T-helper 1 cell treated with Interleukin-12 subunit alpha and Interleukin-12 subunit beta and Interleukin-4 antibody, amounts not matched to agents 30 μg/mL and 1 μg/mL, for 36 hours (primary cell): ENCODE results near the gene RANBP3L.
"Not testable (repeated sequence)": the region's sequence is repeated elsewhere in the genome, so short reads cannot be mapped to it uniquely, and the experiment has no call there.

Experiments
- H3K27ac Mint-ChIP-seq: one replicate; pipeline ENCODE4 v1.8.0; 2021; ENCODE audit warnings: mild to moderate bottlenecking, mixed read lengths
- H3K27me3 Mint-ChIP-seq: one replicate; pipeline ENCODE4 v1.8.0; 2021; ENCODE audit warnings: low read depth, mixed read lengths
- H3K36me3 Mint-ChIP-seq: one replicate; pipeline ENCODE4 v1.8.0; 2021; ENCODE audit warnings: low read depth, mixed read lengths
- H3K4me1 Mint-ChIP-seq: one replicate; pipeline ENCODE4 v1.8.0; 2021; ENCODE audit warnings: low read depth, mixed read lengths
- H3K4me3 Mint-ChIP-seq: one replicate; pipeline ENCODE4 v1.8.0; 2021; ENCODE audit warnings: mild to moderate bottlenecking, moderate library complexity, mixed read lengths
- H3K9me3 Mint-ChIP-seq: one replicate; pipeline ENCODE4 v1.8.0; 2021; ENCODE audit warnings: mixed read lengths

Gene RANBP3L, protein sequence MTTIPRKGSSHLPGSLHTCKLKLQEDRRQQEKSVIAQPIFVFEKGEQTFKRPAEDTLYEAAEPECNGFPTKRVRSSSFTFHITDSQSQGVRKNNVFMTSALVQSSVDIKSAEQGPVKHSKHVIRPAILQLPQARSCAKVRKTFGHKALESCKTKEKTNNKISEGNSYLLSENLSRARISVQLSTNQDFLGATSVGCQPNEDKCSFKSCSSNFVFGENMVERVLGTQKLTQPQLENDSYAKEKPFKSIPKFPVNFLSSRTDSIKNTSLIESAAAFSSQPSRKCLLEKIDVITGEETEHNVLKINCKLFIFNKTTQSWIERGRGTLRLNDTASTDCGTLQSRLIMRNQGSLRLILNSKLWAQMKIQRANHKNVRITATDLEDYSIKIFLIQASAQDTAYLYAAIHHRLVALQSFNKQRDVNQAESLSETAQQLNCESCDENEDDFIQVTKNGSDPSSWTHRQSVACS

DNA sequence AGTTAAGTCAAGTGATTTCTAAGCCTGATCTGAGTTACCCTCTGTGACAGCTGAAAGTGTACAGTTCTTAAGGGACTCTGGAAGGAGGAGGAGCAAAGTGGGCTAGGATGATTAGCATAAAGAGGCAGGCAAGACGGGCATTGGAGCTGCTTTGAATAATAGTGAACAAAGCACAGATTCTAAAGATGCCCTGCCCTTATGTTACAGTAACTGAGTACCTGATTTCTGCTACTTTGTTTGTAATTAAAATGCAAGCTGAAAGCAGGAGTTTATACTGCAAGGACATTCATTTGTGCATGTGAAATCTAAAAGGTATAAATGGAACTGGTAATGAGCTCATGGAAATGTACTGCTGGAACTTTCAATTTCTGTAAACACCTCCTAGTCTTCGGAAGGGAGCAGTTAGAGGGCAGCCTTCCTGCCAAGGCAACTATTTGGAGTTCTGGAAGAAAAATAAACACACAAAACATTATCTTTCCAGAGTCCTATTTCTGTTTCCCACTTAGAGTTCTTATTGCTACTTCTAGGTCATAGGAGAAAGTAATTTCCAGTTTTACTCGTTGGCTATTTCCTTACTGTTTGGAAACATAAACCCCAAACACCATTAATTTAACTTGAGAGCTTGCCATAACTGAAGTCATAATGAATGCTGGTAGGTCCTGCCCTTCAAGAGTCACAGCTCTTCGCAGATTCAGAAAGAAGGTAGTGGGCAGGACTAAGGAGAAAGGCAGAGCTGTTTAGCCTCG is at the start of gene RANBP3L:
Gene RANBP3L, minus strand, starts transcription at position 45 of the 746 bp plus-strand sequence. CDS start 486 bp downstream, outside the sequence.
- Mint-ChIP-seq H3K9me3 (no peaks in the 10 kb centered on the region), H3K4me3 (no peak within 1 kb of the TSS), H3K36me3 (no peaks in the 10 kb centered on the region), H3K27me3 (peaks cover 3% of the 10 kb centered on the region), H3K27ac (no peak within 1 kb of the TSS), H3K4me1 (peaks cover 1% of the 10 kb centered on the region)

DNA sequence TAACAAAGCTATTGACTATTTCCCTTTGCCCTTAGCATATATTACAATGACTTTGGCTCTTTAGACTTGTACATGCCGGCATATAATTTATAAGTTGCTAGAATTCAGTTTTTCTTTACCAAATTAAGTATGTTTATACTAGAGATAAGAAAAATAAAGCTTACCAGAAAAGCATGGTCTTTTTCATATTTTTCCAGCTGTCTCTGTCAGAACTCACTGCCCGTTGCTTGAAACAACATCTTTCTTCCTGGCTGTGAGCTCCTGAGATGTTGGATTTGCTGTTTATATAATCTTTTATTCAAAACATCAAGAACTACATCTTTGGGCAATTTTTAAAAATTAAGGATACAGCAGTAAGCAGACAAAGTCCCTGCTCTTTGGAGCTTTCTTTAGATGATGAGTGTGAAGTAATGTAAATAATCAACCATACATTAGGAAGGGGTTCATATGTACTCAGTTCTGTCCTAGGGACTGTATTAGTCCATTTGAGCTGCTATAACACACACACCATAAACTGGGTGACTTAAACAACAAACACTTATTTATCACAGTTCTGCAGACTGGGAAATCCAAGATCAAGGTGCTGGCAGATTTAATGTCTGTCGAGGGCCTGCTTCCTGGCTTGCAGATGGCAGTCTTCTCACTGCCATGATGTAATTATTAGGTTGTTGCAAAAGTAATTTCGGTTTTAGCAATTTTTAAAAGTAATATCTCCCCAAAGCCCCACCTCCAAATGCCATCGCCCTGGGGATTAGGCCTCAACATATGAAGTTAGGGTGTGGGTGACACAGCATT is 45.4 kb upstream of the RANBP3L start:
- no peaks in the 10 kb centered on the region for H3K36me3 Mint-ChIP-seq
- H3K4me1 Mint-ChIP-seq, result no peaks in the 10 kb centered on the region
- peaks cover 19% of the 10 kb centered on the region for H3K27me3 Mint-ChIP-seq
- H3K4me3 Mint-ChIP-seq, result no peak overlapping the region
- no peaks in the 10 kb centered on the region for H3K9me3 Mint-ChIP-seq
- no peak overlapping the region for H3K27ac Mint-ChIP-seq

DNA sequence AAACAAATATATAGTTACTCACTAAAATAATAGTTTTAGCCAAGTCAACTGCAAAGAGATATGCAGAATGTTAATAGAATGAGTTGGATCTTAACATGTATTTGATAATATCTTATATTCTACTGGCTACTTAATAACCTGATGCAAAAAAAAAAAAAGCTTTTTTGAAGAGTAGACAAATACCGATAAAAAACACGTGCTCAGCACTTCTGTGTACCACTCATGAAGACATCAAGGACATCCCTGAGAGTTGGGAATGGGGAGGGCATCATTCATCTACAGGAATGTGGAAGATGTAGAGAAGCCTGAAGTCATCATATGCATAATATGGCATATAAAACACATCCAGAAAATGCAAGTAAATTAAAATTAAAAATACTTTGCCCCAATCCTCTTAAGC is 43.2 kb upstream of the RANBP3L start:
- no peak overlapping the region for H3K27ac Mint-ChIP-seq
- no peaks in the 10 kb centered on the region for H3K9me3 Mint-ChIP-seq
- H3K27me3 Mint-ChIP-seq, result peaks cover 23% of the 10 kb centered on the region
- no peaks in the 10 kb centered on the region for H3K4me1 Mint-ChIP-seq
- no peaks in the 10 kb centered on the region for H3K36me3 Mint-ChIP-seq
- H3K4me3 Mint-ChIP-seq, result no peak overlapping the region

DNA sequence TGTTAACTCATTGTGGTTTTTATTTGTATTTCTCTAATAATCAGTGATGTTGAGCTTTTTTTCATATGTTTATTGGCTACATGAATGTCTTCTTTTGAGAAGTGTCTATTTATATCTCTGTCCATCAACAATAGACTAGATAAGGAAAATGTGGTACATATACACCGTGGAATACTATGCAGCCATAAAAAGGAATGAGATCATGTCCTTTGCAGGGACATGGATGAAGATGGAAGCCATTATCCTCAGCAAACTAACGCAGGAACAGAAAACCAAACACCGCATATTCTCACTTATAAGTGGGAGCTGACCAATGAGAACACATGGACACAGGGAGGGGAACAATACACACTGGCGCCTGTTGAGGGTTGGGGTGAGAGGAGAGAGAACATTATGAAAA is 40.0 kb upstream of the RANBP3L start:
- not testable (repeated sequence) for H3K4me1 Mint-ChIP-seq, H3K4me3 Mint-ChIP-seq, H3K9me3 Mint-ChIP-seq, H3K36me3 Mint-ChIP-seq, H3K27ac Mint-ChIP-seq
- H3K27me3 Mint-ChIP-seq, result peaks cover 23% of the 10 kb centered on the region

DNA sequence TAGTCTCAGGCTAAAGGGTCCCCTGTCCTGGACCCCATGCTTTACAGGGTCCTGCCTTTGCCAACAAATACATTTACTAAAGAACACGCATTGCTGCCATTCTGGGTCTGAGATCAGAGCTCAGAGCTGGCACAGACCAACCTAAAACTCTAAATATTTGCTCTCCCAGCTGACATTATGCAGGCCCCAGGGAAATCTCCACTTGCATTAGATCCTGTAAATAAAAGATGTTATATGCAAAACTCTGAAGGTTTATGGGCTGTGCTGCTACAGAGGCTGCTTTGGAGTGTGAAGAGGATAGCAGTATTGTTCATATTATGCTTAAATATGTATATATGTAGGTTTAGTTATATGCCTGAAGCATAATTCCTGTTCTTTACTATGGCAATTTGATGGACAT is 35.9 kb upstream of the RANBP3L start:
- Mint-ChIP-seq H3K27ac (no peak overlapping the region), H3K4me1 (no peaks in the 10 kb centered on the region), H3K9me3 (no peaks in the 10 kb centered on the region), H3K27me3 (peaks cover 11% of the 10 kb centered on the region), H3K36me3 (no peaks in the 10 kb centered on the region), H3K4me3 (no peak overlapping the region)

DNA sequence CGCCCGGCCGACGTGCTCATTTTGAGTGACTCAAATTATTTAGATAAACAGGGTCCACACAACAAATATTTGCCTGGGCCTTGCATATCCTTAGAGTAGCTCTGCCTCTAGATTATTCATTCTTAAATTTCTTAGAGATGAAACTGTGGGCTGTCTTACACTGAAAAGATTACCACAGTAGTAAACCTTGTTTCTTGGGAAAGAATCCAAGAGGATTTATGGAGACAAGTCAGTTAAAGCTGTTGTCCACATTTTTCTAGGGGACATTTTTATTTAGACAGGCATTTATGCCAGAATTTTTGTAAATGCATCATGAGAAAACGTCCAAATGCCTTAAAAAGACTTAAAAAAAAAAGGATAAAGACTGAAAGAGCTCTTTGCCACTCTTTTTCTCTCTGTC is 32.6 kb upstream of the RANBP3L start:
- Mint-ChIP-seq H3K4me1 (no peaks in the 10 kb centered on the region), H3K27me3 (no peaks in the 10 kb centered on the region), H3K9me3 (no peaks in the 10 kb centered on the region), H3K36me3 (no peaks in the 10 kb centered on the region), H3K27ac (no peak overlapping the region), H3K4me3 (no peak overlapping the region)

DNA sequence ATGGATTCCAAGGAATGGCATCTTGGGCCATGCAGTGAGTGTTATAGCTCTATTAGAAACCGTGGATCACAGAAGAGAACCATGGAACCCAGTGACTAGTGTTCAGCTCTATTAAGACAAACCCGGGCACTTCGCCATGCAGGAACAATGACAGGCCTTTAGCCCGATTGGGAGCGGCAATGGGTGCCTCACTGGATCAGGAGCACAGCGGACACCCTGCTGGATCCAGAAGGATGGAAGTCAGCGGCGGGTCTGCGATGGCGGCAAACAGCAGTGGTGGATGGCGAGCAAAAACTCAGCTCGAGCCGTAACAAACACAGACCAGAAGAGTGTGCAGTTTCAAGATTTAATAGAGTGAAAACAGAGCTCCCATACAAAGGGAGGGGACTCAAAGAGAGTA is 31.0 kb upstream of the RANBP3L start:
- not testable (repeated sequence) for H3K27ac Mint-ChIP-seq, H3K36me3 Mint-ChIP-seq, H3K9me3 Mint-ChIP-seq, H3K4me1 Mint-ChIP-seq, H3K4me3 Mint-ChIP-seq, H3K27me3 Mint-ChIP-seq

DNA sequence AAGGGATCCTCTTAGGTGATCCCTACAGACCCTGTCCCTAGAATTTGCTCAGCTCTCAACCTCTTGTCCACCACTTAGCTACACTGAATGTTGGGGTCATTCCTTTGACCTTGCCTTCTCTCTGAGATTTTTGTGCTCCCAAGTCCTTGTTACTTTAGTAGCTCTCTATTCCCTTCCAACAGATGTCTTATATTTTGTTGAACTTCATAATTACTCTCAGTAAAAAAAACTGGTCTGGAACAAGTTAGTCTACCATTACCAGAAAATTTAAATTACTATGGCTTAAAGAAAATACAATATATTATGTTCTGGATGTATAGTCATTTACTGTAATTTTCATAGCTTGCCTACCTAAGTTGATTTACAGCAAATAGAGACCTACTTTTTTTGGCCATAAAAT is 23.5 kb upstream of the RANBP3L start:
- no peak overlapping the region for H3K4me3 Mint-ChIP-seq

DNA sequence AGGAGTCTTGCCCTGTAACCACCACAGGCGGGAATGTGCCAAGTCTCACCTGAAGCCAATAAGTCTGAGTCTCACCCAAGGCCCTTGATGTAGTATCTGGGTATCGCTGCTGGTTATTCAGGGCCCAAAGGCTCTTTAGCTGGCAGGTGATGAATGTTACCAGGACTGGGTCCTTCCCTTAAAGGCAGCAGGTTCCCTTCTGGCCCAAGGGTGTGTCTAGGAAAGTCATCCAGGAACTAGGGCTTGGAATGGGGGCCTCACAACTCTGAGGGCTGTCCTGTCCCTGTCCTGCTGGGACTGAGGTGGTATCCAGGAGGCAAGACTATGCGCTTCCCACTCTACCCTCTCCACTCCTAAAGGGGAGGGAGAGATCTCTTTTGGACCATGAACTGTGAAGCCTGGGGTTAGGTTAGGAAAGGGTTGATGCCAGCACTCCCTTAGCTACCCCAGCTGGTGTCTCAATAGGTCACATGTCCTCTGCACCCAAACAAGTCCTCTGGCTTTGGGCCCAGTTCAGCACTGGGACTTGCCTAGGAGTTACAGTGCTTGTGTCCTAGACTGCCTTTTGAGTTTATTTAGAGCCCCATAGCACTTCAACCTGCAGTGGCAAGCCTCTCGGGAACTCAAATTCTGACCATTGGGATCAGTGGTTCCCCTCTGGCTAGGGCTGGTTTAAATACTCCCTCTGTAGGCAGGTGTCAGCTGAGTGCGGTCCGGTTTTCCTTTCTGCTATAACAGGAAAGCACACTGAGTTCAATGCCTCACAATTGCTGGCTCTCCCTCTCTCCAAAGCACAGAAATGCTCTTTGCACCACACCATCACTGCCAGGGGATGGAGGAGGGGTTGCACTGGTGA is 22.5 kb upstream of the RANBP3L start:
- H3K36me3 Mint-ChIP-seq, result no peaks in the 10 kb centered on the region
- peaks cover 6% of the 10 kb centered on the region for H3K27me3 Mint-ChIP-seq
- no peak overlapping the region for H3K4me3 Mint-ChIP-seq
- H3K27ac Mint-ChIP-seq, result no peak overlapping the region
- H3K9me3 Mint-ChIP-seq, result no peaks in the 10 kb centered on the region
- H3K4me1 Mint-ChIP-seq, result no peaks in the 10 kb centered on the region

More for the DNA sequence above, 23.5 kb upstream of the RANBP3L start:
- Mint-ChIP-seq H3K4me1 (no peaks in the 10 kb centered on the region), H3K27me3 (no peaks in the 10 kb centered on the region), H3K9me3 (no peaks in the 10 kb centered on the region), H3K27ac (no peak overlapping the region), H3K36me3 (no peaks in the 10 kb centered on the region)

DNA sequence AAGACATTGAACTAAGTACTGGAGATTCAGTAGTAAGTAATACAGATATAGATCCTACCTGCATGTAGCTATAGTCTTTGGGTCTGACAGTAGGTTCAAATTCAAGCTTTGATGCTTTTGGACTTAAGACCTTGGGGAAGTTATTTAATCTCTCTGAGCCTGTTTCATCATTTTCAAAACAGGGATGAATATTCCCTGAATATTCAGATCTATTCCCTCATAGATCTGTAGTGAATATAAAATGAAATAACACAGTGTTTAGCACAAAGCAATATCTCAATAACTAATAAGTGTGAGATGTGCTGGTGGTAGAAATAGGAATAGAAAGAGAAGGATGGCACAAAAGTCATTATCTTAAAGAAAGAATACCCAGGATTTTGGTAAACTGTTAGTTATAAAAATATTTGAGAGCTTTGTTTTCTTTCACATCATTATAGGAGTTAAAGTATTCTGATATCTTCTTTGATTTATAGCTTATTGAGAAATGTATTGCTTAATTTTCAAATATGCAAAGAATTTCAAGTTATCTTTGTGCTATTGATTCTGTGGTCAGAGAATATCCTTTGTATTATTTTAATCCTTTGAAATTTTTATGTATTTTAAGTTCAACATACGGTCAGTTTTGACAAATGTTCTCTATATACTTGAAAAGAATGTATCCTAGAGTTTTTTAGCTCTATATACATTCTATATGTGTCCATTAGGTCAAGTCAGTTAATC is 11.4 kb upstream of the RANBP3L start:
- H3K9me3 Mint-ChIP-seq, result no peaks in the 10 kb centered on the region
- peaks cover 48% of the 10 kb centered on the region for H3K27me3 Mint-ChIP-seq
- H3K4me3 Mint-ChIP-seq, result no peak overlapping the region
- no peaks in the 10 kb centered on the region for H3K36me3 Mint-ChIP-seq
- no peak overlapping the region for H3K27ac Mint-ChIP-seq
- H3K4me1 Mint-ChIP-seq, result no peaks in the 10 kb centered on the region

DNA sequence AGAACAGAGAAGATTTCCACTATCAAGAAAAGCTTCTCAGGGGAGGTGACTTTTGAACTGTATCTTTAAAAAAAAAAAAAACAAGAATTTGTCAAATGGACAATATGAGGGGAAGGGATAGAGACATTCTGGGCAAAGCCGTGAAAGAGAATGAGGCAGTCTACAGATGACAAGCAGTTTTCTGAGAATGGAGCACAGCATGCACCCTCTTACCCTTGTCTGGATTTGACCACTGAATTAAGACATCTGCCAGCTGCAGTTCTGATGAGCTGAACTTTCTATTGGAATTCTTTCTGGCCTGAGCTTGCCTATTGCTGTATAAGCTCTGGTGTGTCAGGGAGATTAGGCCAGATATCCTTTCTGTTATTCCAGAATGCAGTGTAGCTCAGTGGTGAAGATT is 10.3 kb upstream of the RANBP3L start:
- Mint-ChIP-seq H3K27ac (no peak overlapping the region), H3K4me3 (no peak overlapping the region), H3K27me3 (peaks cover 46% of the 10 kb centered on the region), H3K9me3 (no peaks in the 10 kb centered on the region), H3K4me1 (no peaks in the 10 kb centered on the region), H3K36me3 (no peaks in the 10 kb centered on the region)

DNA sequence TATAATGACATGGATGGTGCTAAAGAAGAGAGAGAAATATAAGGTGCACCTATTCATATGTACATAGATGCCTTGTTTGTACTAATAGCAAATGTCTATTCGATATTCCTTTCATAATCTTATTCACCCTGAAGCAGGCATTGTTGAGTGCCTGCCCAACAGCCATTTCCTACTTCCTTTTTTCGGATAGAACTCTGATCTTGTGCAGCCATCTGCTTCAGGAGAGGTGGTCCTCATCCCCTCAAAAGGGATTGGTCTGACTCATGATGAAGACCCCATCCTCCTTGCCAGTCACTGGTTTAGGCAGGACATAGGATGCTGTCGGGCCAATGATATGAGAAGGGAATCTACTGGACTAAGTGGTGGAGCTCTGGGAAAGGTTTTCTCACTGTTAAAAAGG is 8.4 kb upstream of the RANBP3L start:
- Mint-ChIP-seq H3K4me1 (no peaks in the 10 kb centered on the region), H3K27me3 (peaks cover 35% of the 10 kb centered on the region), H3K36me3 (no peaks in the 10 kb centered on the region)

DNA sequence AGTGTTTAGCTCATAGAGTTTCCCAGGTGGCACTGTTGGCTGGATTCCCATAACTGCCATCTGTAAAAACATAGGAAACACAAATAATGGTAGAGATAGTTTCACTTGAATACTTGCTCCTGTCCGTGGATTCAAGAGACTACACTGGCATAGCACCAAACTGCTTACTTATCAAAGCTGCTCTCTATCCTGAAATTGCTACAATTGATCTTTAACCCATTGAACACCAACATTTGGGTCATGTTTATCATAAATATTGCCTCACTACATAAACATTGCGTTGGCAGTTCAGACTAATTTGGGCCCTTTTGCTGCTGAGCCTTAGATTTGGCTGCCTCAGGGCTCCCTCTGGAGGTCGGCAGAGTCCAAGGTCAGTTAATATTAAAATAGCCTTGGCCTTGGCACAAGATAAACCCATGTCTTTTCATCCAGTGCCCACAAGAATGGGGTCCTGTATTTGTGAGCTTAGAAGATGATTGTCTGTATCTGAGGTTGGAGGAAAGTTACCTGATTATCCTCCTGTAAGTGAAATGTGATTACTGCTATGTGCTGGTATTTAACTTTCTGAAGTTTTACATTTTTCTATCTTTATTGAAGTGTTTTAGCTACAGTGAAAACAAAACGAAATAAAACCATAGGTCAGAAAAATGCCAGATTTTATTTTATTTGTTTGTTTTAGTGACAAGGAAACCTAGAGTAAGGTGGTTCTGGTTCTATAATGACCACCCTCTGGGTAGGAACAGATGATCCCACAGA is 4.0 kb upstream of the RANBP3L start:
- peaks cover 19% of the 10 kb centered on the region for H3K27me3 Mint-ChIP-seq
- no peaks in the 10 kb centered on the region for H3K36me3 Mint-ChIP-seq
- H3K9me3 Mint-ChIP-seq, result no peaks in the 10 kb centered on the region
- no peak overlapping the region for H3K27ac Mint-ChIP-seq
- peaks cover 1% of the 10 kb centered on the region for H3K4me1 Mint-ChIP-seq
- no peak overlapping the region for H3K4me3 Mint-ChIP-seq

More for the DNA sequence above, 8.4 kb upstream of the RANBP3L start:
- H3K9me3 Mint-ChIP-seq, result no peaks in the 10 kb centered on the region
- no peak overlapping the region for H3K4me3 Mint-ChIP-seq
- H3K27ac Mint-ChIP-seq, result no peak overlapping the region
